K562 (cell line): ENCODE measurements around the gene NR1H2. TPM values are rescaled to one million over a fixed set of nuclear protein-coding genes. Genes with fewer than 3 reads are reported as not detected.

Experiments used
- ATF2 ChIP-seq: sonication (generic); formaldehyde crosslinking; IDR thresholded peaks from 2 replicates; pipeline ENCODE4 v1.8.1; 2022; ENCODE audit warnings: missing genetic modification reagents
- CHD2 ChIP-seq: IDR thresholded peaks from 2 replicates; pipeline ENCODE4 v1.6.1; 2011; ENCODE audit warnings: low read depth, low read length
- CREB5 ChIP-seq: fragments of 250-450 bp; sonication (Bioruptor Pico); IDR thresholded peaks from 2 replicates; pipeline ENCODE4 v1.5.0; 2020; ENCODE audit warnings: mild to moderate bottlenecking
- CREM ChIP-seq: IDR thresholded peaks from 2 replicates; pipeline ENCODE4 v1.6.1; 2014; ENCODE audit warnings: antibody characterized with exemption, low read depth
- DPF2 ChIP-seq: fragments of 450-650 bp; IDR thresholded peaks from 2 replicates; pipeline ENCODE4 v1.6.1; 2016
- E2F5 ChIP-seq: sonication (generic); formaldehyde crosslinking; IDR thresholded peaks from 2 replicates; pipeline ENCODE4 v1.8.0; 2022; ENCODE audit warnings: mild to moderate bottlenecking, missing genetic modification reagents
- ELF2 ChIP-seq: fragments of 250-450 bp; sonication (Bioruptor Pico); IDR thresholded peaks from 2 replicates; pipeline ENCODE4 v1.5.0; 2021; ENCODE audit warnings: mild to moderate bottlenecking
- FIP1L1 ChIP-seq: fragments of 200-400 bp; formaldehyde crosslinking; IDR thresholded peaks from 2 replicates; pipeline ENCODE4 v1.6.1; 2018; ENCODE audit warnings: mild to moderate bottlenecking, low read depth, low read length; ENCODE audit not compliant: poor library complexity, severe bottlenecking
- FOSL1 ChIP-seq: fragments of 200-800 bp; sonication (Bioruptor generic); conservative IDR thresholded peaks from 2 replicates; pipeline ENCODE4 v1.6.1; 2016; ENCODE audit warnings: missing genetic modification characterization, missing compliant biosample characterization
- FOXP1 ChIP-seq: sonication (generic); formaldehyde crosslinking; IDR thresholded peaks from 2 replicates; pipeline ENCODE4 v1.8.0; 2022; ENCODE audit warnings: mild to moderate bottlenecking, missing genetic modification reagents
- JUND ChIP-seq, 2 experiments: IDR thresholded peaks; 2 replicates in 1 of 2; 3 replicates in 1 of 2; pipeline ENCODE4 v1.6.1; 2011; ENCODE audit warnings: borderline replicate concordance in 2 of 2, low read depth in 2 of 2, low read length in 2 of 2, improper control_type of control experiment in 1 of 2, missing biosample characterization in 1 of 2, missing genetic modification characterization in 1 of 2, missing genetic modification reagents in 1 of 2
- MBD2 ChIP-seq: sonication (generic); IDR thresholded peaks from 2 replicates; pipeline ENCODE4 v1.6.1; 2016; ENCODE audit warnings: low read depth, borderline replicate concordance
- NRF1 ChIP-seq, 2 experiments: fragments of 450-650 bp; IDR thresholded peaks in 1 of 2; conservative IDR thresholded peaks in 1 of 2; 2 replicates each; pipeline ENCODE4 v1.6.1; 2014; ENCODE audit warnings: mild to moderate bottlenecking in 2 of 2
- PBX2 ChIP-seq, 2 experiments: IDR thresholded peaks in 1 of 2; conservative IDR thresholded peaks in 1 of 2; 2 replicates each; pipeline ENCODE4 v1.6.1; 2016; ENCODE audit warnings: low read depth in 2 of 2, mild to moderate bottlenecking in 1 of 2, missing compliant biosample characterization in 1 of 2, missing genetic modification characterization in 1 of 2, moderate library complexity in 1 of 2
- PTTG1 ChIP-seq: fragments of 450-650 bp; IDR thresholded peaks from 2 replicates; pipeline ENCODE4 v1.6.1; 2016; ENCODE audit warnings: low read depth, mild to moderate bottlenecking, missing genetic modification characterization, missing compliant biosample characterization
- TARDBP ChIP-seq: fragments of 450-650 bp; IDR thresholded peaks from 2 replicates; pipeline ENCODE4 v1.6.1; 2016
- ZNF165 ChIP-seq: fragments of 250-450 bp; sonication (Bioruptor Pico); IDR thresholded peaks from 2 replicates; pipeline ENCODE4 v1.4.0; 2020; ENCODE audit warnings: borderline replicate concordance
- ZNF695 ChIP-seq: fragments of 450-650 bp; formaldehyde crosslinking; IDR thresholded peaks from 2 replicates; pipeline ENCODE4 v1.4.0; 2020; ENCODE audit warnings: mild to moderate bottlenecking, moderate library complexity
- ZSCAN32 ChIP-seq: fragments of 450-650 bp; formaldehyde crosslinking; IDR thresholded peaks from 2 replicates; pipeline ENCODE4 v1.4.0; 2020; ENCODE audit warnings: mild to moderate bottlenecking, moderate library complexity
- polyA plus RNA-seq, 8 experiments: library from polyadenylated mRNA; depleted of rRNA in 4 of 8; stranded (reverse) in 5 of 8; unstranded in 3 of 8; fragments of >200 nt; fragmentation: Nextera tagmentation in 2 of 8; fragmentation: Illumina TruSeq in 1 of 8; extraction: Ambion mirVana in 2 of 8; extraction: Trizol in 1 of 8; gene quantifications; 2 replicates each; pipeline versions ENCODE4 v1.2.1 to v1.2.3, GENCODE V29; 2011 to 2014; ENCODE audit warnings: inconsistent platforms in 1 of 8, missing spikeins in 1 of 8
- total RNA-seq, 7 experiments: library from RNA; depleted of rRNA in 6 of 7; stranded (reverse); fragments of >200 nt in 6 of 7; fragmentation: Illumina TruSeq in 2 of 7; extraction: Trizol in 2 of 7; gene quantifications; 2 replicates each; pipeline versions ENCODE4 v1.2.1 to v1.2.3, GENCODE V29; 2011 to 2021; ENCODE audit warnings: low replicate concordance in 1 of 7

NR1H2 gene
- total and polyA plus RNA-seq, 9 of the 15 experiments (the other 6 are each of a cell fraction or from before 2014, with no cell fraction given): 0.11 to 73.8 (median 24.0) TPM

GRCh38 chr19:50358483-50359327, 17.6 kb upstream of the NR1H2 start (continued):
- TF ChIP-seq JUND (IDR thresholded peaks at IDR 0.05; ENCODE audit: borderline replicate concordance, low read depth, low read length) (peak; percentile 97), JUND (tag; IDR thresholded peaks at IDR 0.05; ENCODE audit: borderline replicate concordance, low read depth, low read length) (peak; percentile 99), PBX2 (CRISPR knock-in tag; IDR thresholded peaks at IDR 0.05; ENCODE audit: low read depth) (no peak), PBX2 (tag; conservative IDR thresholded peaks at IDR 0.05; ENCODE audit: low read depth) (no peak), ZSCAN32 (no peak), MBD2 (peak; percentile 64), ELF2 (CRISPR knock-in tag) (peak; percentile 15; the same call in 1 of the 2 replicates), FIP1L1 (peak; percentile 72), ZNF165 (no peak), ATF2 (CRISPR knock-in tag) (peak; percentile 95; the same call in 1 of the 2 replicates), CREB5 (peak; percentile 67; the same call in 1 of the 2 replicates), CHD2 (no peak; the same call in 1 of the 2 replicates), E2F5 (CRISPR knock-in tag) (no peak), NRF1 (conservative IDR thresholded peaks at IDR 0.05 in 1 of 2, IDR thresholded peaks at IDR 0.05 in 1 of 2) (peak; percentile 98 to 99), ZNF695 (CRISPR knock-in tag) (0 out of 2 replicates have a peak, but pooled peaks have one; percentile 78), CREM (peak; percentile 100), DPF2 (peak; percentile 70), FOXP1 (CRISPR knock-in tag) (peak; percentile 72; the same call in 1 of the 2 replicates), PTTG1 (no peak), FOSL1 (peak; percentile 59), TARDBP (peak; percentile 99)
